Measurements from ENCODE around the gene WDR64.
A peak's percentile ranks its signal among the peaks of the same experiment; 100 is the strongest.

The WDR64 gene

GRCh38 chr1:241847540-241847795 is 195.4 kb downstream of the WDR64 start:
- no peak for DNase-seq (ENCODE audit: low read depth)
- no peak for TF ChIP-seq CTCF (conservative IDR thresholded peaks at IDR 0.05; ENCODE audit: low read depth, low read length)
- peak overlapping the region; percentile 100 for H3K4me3 ChIP-seq (ENCODE audit: low read depth, low read length)

GRCh38 chr1:241847796-241848685 is 196.0 kb downstream of the WDR64 start, which contains the start of gene EXO1:
EXO1 (plus strand) TSS chr1:241848204; CDS start chr1:241850426, 2,222 bp downstream.
- peak; percentile 94 for DNase-seq (ENCODE audit: low read depth)
- TF ChIP-seq CTCF (conservative IDR thresholded peaks at IDR 0.05; ENCODE audit: low read depth, low read length) = peak; percentile 48
- peak within 1 kb of the TSS; percentile 100 for H3K4me3 ChIP-seq (ENCODE audit: low read depth, low read length)

- no peak for TF ChIP-seq CTCF (conservative IDR thresholded peaks at IDR 0.05; ENCODE audit: low read depth, low read length)
- no peak for DNase-seq (ENCODE audit: low read depth)
- H3K4me3 ChIP-seq (ENCODE audit: low read depth, low read length) = peak overlapping the region; percentile 100
Observed at GRCh38 chr1:241848686-241849344, 196.7 kb downstream of the WDR64 start.

GRCh38 chr1:241849345-241849695 is 197.2 kb downstream of the WDR64 start:
- DNase-seq (ENCODE audit: low read depth) = no peak
- no peak overlapping the region for H3K4me3 ChIP-seq (ENCODE audit: low read depth, low read length)
- no peak for TF ChIP-seq CTCF (conservative IDR thresholded peaks at IDR 0.05; ENCODE audit: low read depth, low read length)
